GM21526 (cell line): ENCODE results near the gene C17orf78.
"Not testable (repeated sequence)": the region's sequence is repeated elsewhere in the genome, so short reads cannot be mapped to it uniquely, and the experiment has no call there.

Source experiments
- ATAC-seq: cut with Tn5 transposase; IDR thresholded peaks from one replicate; pipeline ENCODE4 v1.9.1; 2021; ENCODE audit warnings: moderate library complexity; ENCODE audit not compliant: unreplicated experiment, low FRiP score

C17orf78 gene

DNA sequence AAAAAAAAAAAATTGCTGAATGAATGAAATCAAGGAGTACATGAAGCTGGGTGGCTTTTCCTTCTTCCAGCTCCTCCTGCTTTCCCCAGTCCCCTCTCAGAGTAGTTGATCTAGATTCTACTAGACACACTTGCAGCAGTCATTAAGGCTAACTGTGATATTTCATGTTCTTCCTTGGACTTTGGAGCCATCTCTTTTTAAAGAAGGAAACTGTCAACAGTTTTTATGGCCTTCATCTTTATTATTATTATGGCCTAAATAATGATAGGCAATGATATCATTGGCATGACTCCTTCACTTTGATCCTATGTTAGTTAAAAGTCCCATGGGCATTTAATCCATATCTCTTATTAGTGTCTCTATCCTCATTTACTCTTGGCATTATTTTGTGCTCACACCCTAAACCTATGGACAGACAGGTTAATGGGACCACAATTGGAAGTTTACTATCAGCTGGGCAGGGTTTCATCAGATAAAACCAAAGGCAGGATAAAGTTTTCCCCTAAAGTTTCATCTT, 9.7 kb downstream of the C17orf78 start:
- ATAC-seq: no peak

DNA sequence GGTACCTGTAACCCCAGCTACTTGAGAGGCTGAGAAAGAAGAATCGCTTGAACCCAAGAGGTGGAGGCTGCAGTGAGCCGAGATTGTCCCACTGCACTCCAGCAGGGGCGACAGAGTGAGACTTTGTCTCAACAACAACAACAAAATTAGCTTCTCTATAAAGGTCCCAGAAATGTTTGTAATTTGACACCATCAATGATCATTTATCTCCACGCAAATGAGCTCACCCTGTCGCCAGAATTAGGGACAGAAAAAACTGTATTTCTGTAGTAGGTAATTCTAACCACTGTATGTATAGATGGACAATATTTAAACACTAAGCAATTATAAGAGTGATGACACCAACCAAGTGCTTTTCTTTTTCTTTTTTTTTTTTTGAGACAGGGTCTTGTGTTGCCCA, 10.7 kb downstream of the C17orf78 start:
- ATAC-seq: no peak

DNA sequence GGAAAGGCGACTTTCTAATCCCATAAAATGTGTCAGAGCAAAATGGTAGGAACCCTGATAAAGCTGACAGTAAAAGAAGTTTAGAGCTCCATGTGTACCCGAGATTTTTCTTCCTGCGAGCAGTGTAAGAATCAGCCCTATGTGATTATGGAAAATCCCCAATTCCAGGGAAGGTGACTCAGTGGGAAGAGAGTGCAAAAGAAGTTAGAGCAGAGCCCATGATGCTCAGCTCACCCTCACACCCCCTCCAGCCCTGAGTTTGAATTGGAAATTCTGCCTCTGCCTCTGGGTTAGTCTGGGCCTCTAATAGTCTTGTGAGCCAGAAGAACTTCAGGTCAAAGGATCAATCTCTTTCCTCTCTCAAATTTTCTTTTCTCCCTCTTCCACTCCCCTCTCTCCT, 12.5 kb downstream of the C17orf78 start:
- ATAC-seq: no peak

- ATAC-seq: no peak
These were observed 13.4 kb downstream of the C17orf78 start for GRCh38 chr17:37389160-37389559.

DNA sequence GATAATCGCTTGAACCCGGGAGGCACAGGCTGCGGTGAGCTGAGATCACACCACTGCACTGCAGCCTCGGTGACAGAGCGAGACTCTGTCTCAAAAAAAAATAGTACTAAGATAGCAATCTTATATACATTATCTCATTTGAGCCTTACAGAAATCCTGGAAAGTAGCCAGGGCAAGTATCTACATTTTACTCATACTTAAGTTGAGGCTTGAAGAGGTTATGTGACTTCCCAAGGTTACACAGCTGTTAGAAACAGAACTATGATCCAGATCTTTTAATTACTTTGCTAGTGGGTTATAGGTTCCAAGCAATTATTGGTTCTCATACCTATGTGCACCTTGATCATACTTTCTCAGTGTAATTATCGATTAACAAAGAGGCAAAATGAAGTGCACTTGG, 15.4 kb downstream of the C17orf78 start:
- ATAC-seq: no peak

GRCh38 chr17:37392024-37392590, 16.3 kb downstream of the C17orf78 start:
- ATAC-seq: no peak

- ATAC-seq: no peak
These were observed 17.6 kb downstream of the C17orf78 start for GRCh38 chr17:37393352-37393751.

DNA sequence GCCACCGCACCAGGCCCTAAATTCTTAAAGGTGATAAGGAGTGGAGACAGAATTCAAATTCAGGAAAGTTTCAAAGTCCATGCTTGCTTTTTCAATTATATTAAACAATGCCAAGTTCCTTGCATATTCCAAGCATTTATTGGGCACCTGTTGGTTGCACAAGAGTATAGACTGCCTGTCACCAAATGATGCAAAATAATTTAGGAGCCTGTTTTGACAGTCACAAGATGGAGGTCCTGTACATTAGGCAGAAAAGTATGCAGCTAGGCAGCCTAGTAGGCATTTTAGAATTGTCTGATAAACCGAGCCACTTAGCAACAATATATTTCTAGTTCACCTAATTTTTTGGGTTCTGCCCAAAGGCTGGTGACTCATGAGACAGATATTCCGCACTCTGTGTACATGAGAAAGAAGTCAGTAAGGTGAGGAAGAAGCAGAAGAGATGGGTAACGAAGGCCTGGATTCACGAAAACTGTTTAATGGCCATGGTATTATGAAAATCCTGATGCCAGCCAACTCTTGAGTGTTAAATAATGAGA, 23.5 kb downstream of the C17orf78 start:
- ATAC-seq: no peak

DNA sequence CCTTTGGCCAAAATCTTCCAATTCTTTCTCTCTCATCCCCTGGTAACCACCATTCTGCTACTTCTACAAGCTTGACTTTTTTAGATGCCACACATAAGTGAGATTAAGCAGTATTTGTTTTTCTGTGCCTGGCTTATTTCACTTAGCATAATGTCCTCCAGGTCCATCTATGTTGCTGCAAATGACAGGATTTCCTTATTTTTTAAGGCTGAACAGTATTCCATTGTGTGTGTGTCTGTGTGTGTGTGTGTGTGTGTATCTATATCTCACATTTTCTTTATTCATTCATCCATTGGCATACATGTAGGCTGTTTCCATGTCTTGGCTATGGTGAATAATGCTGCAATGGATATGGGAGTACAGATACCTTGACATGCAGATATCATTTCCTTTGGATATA, 24.7 kb downstream of the C17orf78 start:
- ATAC-seq: no peak

GRCh38 chr17:37405522-37405921, 29.7 kb downstream of the C17orf78 start:
- not testable (repeated sequence) for ATAC-seq

- peak; percentile 38 for ATAC-seq
These were observed 30.3 kb downstream of the C17orf78 start for GRCh38 chr17:37405955-37406634.

- ATAC-seq: peak; percentile 73
These were observed 31.1 kb downstream of the C17orf78 start, which contains the start of the genes ACACA and TADA2A for GRCh38 chr17:37406635-37407461. TSS of gene ACACA (minus strand) at chr17:37406836. CDS start at chr17:37406299, 537 bp downstream. TSS of gene TADA2A (plus strand) at chr17:37406886. CDS start at chr17:37411366, 4,480 bp downstream.

- not testable (repeated sequence) for ATAC-seq
These were observed 32.3 kb downstream of the C17orf78 start for GRCh38 chr17:37408145-37408479.

GRCh38 chr17:37410357-37410756, 34.6 kb downstream of the C17orf78 start:
- ATAC-seq: no peak

DNA sequence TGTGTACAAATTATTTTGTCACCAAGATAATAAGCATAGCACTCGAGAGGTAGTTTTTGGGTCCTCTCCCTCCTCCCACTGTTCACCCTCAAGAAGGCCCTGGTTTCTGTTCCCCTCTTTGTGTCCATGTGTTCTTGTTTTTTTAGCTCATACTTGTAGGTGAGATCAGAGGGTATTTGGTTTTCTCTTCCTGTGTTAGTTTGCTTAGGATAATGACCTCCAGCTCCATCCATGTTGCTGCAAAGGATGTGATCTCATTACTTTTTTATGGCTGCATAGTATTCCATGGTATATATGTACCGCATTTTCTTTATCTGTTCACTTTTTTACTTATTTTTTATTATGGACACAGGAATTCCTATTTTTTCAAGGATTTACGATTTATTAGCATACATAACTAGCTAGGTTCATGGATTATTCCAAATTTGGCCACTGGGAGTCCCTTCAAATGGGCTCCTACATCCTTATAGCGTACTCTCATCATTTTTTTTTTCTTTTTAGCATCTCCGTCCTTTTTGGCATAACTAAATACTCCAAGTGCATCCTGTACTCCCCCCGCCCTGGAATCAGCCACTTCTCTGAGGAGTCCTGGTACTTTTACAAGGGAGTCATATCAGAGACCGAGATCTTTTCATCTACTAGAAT, 38.2 kb downstream of the C17orf78 start:
- ATAC-seq: no peak

DNA sequence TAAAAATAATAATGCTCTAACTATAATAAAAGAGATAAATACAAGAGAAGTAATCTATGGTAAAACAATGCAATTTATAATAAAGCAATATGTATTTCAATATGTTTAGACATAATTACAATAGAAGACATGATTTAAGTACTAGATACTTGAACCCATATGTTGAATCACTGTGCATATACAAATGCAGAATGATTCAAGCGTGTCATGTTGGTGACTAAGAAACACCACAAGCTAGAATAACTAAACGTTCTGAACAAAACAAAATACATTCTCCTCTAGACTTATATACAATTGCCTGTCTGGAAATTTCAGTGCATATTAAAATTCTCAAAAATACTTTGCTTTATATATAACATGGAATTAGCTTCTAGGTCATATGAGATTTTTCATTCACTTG, 42.1 kb downstream of the C17orf78 start:
- ATAC-seq: no peak

DNA sequence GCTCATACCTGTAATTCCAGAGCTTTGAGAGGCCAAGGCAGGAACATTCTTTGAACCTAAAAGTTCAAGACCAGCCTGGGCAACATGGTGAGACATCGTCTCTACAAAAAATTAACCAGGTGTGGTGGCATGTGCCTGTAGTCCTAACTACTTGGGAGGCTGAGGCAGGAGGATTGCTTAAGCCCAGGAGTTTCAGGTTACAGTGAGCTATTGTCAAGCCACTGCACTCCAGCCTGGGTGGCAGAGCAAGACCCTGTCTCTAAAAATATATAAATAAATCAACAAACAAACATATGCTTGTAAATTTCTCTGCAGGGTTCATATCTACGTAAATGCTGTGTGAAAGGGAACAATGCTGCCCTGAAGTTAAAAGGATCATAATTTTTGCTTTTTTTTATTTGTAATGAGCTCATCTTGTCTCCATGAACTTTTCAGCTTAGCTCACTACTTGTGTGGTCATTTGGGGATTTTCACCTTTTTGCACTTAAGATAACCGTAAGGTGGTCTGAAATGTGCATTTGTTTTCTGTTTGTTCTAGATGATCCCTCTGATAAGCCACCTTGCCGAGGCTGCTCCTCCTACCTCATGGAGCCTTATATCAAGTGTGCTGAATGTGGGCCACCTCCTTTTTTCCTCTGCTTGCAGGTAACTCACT, 47.3 kb downstream of the C17orf78 start:
- ATAC-seq: no peak

DNA sequence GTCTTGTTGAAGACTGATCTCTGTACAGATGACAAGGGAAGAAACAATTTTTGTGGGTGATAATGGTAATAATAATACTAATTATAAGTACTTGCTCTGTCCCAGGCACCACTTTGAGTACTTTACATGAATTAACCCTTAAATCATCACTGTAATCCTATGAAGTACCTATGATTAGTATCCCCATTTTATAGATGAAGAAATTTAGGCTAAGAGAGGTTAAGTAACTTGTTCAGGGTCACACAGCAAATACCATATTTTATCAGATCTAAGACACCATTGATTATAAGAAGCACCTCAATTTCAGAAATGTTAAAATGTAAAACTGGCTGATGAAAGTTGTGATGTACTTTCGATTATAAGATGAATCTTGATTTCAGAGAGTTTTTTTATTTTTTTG, 49.5 kb downstream of the C17orf78 start:
- ATAC-seq: no peak

- ATAC-seq: no peak
These were observed 53.3 kb downstream of the C17orf78 start for GRCh38 chr17:37429039-37429438.

GRCh38 chr17:37429453-37429852, 53.7 kb downstream of the C17orf78 start:
- ATAC-seq: no peak
